Natural killer cell (primary cell): ENCODE data around the gene SSC5D. TPM values are rescaled to one million over a fixed set of nuclear protein-coding genes. Genes with fewer than 3 reads are reported as not detected.

Source experiments
- ATAC-seq, 3 donors: fragments of 150-1000 bp in 2 of 3; fragments of 200-7000 bp in 1 of 3; cut with Tn5 transposase; 1 replicate in 1 of 3; 2 replicates in 2 of 3; pipeline ENCODE4 v1.10.0; 2021; ENCODE audit warnings: mild to moderate bottlenecking in 2 of 3, moderate library complexity in 2 of 3
- DNase-seq, 2 donors: peaks; one replicate each; pipeline versions ENCODE4 v3.0.0 to v3.0.0-alpha.2; 2013 to 2021; ENCODE audit warnings: mixed read lengths in 1 of 2
- H3K27ac ChIP-seq: one replicate; pipeline ENCODE4 v1.5.1; 2013; ENCODE audit warnings: mild to moderate bottlenecking, low read length
- H3K27me3 ChIP-seq: one replicate; pipeline ENCODE4 v1.6.1; 2013; ENCODE audit warnings: low read length; ENCODE audit not compliant: control insufficient read depth, insufficient read depth
- H3K36me3 ChIP-seq: one replicate; pipeline ENCODE4 v1.6.1; 2013; ENCODE audit warnings: low read length; ENCODE audit not compliant: control insufficient read depth, insufficient read depth
- H3K4me1 ChIP-seq: one replicate; pipeline ENCODE4 v1.6.1; 2013; ENCODE audit warnings: low read length; ENCODE audit not compliant: control insufficient read depth, insufficient read depth
- H3K4me3 ChIP-seq: one replicate; pipeline ENCODE4 v1.5.1; 2013; ENCODE audit warnings: low read length
- H3K9me3 ChIP-seq: one replicate; pipeline ENCODE4 v1.6.1; 2013; ENCODE audit warnings: low read length; ENCODE audit not compliant: control insufficient read depth, insufficient read depth
- H3K27ac Mint-ChIP-seq, 2 donors: one replicate each; pipeline ENCODE4 v1.8.0; 2022; ENCODE audit warnings: mild to moderate bottlenecking in 2 of 2, mixed read lengths in 2 of 2, moderate library complexity in 1 of 2
- H3K27me3 Mint-ChIP-seq, 2 donors: one replicate each; pipeline ENCODE4 v1.8.0; 2022; ENCODE audit warnings: low read depth in 2 of 2, mixed read lengths in 2 of 2
- H3K36me3 Mint-ChIP-seq: one replicate; pipeline ENCODE4 v1.8.0; 2022; ENCODE audit warnings: mixed read lengths
- H3K4me1 Mint-ChIP-seq, 2 donors: one replicate each; pipeline ENCODE4 v1.8.0; 2022; ENCODE audit warnings: mixed read lengths in 2 of 2
- H3K4me3 Mint-ChIP-seq: one replicate; pipeline ENCODE4 v1.8.0; 2022; ENCODE audit warnings: mild to moderate bottlenecking, moderate library complexity, mixed read lengths
- H3K9me3 Mint-ChIP-seq, 2 donors: one replicate each; pipeline ENCODE4 v1.8.0; 2022; ENCODE audit warnings: mixed read lengths in 2 of 2
- CTCF ChIP-seq: fragments of 200-600 bp; IDR thresholded peaks from one replicate; pipeline ENCODE4 v1.8.0; 2022; ENCODE audit warnings: antibody characterized with exemption
- WGBS: methylation state at CpG from one replicate; pipeline ENCODE4 v1.1.7; 2013; ENCODE audit warnings: missing lambda C conversion rate; ENCODE audit not compliant: insufficient coverage; 5-methylcytosine and 5-hydroxymethylcytosine counted together
- intact Hi-C: fragments of 100-400 bp; cut with micrococcal nuclease; formaldehyde crosslinking; loops from one replicate; pipeline ENCODE4 v1.14.2; 2022
- total RNA-seq, 4 donors: library from RNA; stranded (reverse); fragments of 120-200 nt in 1 of 4; gene quantifications; one replicate each; pipeline versions ENCODE4 v1.2.3 to v1.2.4, GENCODE V29; 2013 to 2022

SSC5D gene
- total RNA-seq, 3 donors from 2014 or later (not counting 1 experiment from before 2014, with no cell fraction given): 0.11 to 0.68 (median 0.58) TPM

GRCh38 chr19:55563261-55563690 is 75.0 kb downstream of the SSC5D start:
- Mint-ChIP-seq H3K27me3 (peaks cover 0 to 15% of the 10 kb centered on the region in 2 donors), H3K4me1 (no peaks in the 10 kb centered on the region), H3K27ac (no peak overlapping the region), H3K4me3 (no peak overlapping the region), H3K36me3 (no peaks in the 10 kb centered on the region), H3K9me3 (no peaks in the 10 kb centered on the region)
- intact Hi-C loops: no loop called here
- Histone ChIP-seq H3K36me3 (no peaks in the 10 kb centered on the region), H3K9me3 (peaks cover 8% of the 10 kb centered on the region), H3K27ac (no peak overlapping the region), H3K4me3 (no peak overlapping the region), H3K27me3 (peaks cover 2% of the 10 kb centered on the region), H3K4me1 (no peaks in the 10 kb centered on the region)
- WGBS: 85% methylated on average over 12 of the region's 12 CpGs
- ATAC-seq (no peak), DNase-seq (no peak)
- TF ChIP-seq CTCF: no peak

- WGBS: 68% methylated on average over 9 of the region's 9 CpGs
- no peak for TF ChIP-seq CTCF
- Mint-ChIP-seq H3K27me3 (peaks cover 0 to 12% of the 10 kb centered on the region in 2 donors), H3K36me3 (no peaks in the 10 kb centered on the region), H3K27ac (no peak overlapping the region), H3K4me3 (no peak overlapping the region), H3K9me3 (no peaks in the 10 kb centered on the region), H3K4me1 (no peaks in the 10 kb centered on the region)
- Histone ChIP-seq H3K27ac (no peak overlapping the region), H3K4me1 (no peaks in the 10 kb centered on the region), H3K9me3 (no peaks in the 10 kb centered on the region), H3K36me3 (no peaks in the 10 kb centered on the region), H3K4me3 (no peak overlapping the region), H3K27me3 (peaks cover 2% of the 10 kb centered on the region)
- DNase-seq (no peak), ATAC-seq (no peak)
- intact Hi-C loops: no loop called here
Measured at GRCh38 chr19:55566823-55567222, 78.6 kb downstream of the SSC5D start.

GRCh38 chr19:55567708-55568328 is 79.6 kb downstream of the SSC5D start:
- intact Hi-C loops: no loop called here
- Mint-ChIP-seq H3K4me3 (no peak overlapping the region), H3K9me3 (no peaks in the 10 kb centered on the region), H3K27ac (no peak overlapping the region), H3K36me3 (no peaks in the 10 kb centered on the region), H3K27me3 (peaks cover 0 to 12% of the 10 kb centered on the region in 2 donors), H3K4me1 (no peaks in the 10 kb centered on the region)
- Histone ChIP-seq H3K4me1 (no peaks in the 10 kb centered on the region), H3K9me3 (no peaks in the 10 kb centered on the region), H3K4me3 (no peak overlapping the region), H3K27ac (no peak overlapping the region), H3K36me3 (no peaks in the 10 kb centered on the region), H3K27me3 (peaks cover 2% of the 10 kb centered on the region)
- no peak for ATAC-seq
- no peak for DNase-seq
- TF ChIP-seq CTCF: no peak

Other genes with a start within 250 kb of the SSC5D start
- 100 to 1,000 TPM; 252 to 275 (median 260) TPM for gene PPP6R1, start 229.4 kb upstream of the SSC5D start, total RNA-seq
- gene HSPBP1, start 208.3 kb upstream of the SSC5D start, total RNA-seq: 10 to 100 TPM; 17.1 to 19.5 (median 18.5) TPM
- gene BRSK1, start 204.4 kb upstream of the SSC5D start, total RNA-seq: 1 to 10 TPM; 6.0 to 9.8 (median 6.5) TPM
- gene TMEM150B, start 163.1 kb upstream of the SSC5D start, total RNA-seq: 1 to 10 TPM in 1 of 3 donors, under 1 TPM in 1, not detected in 1; 0.87 to 2.1 TPM
- gene KMT5C, start 148.6 kb upstream of the SSC5D start, total RNA-seq: 100 to 1,000 TPM in 1 of 3 donors, 10 to 100 TPM in 2; 44.5 to 147 (median 46.8) TPM
- 1 to 10 TPM in 1 of 3 donors, under 1 TPM in 1, not detected in 1; 0.26 to 6.5 TPM for gene COX6B2, start 133.7 kb upstream of the SSC5D start, total RNA-seq
- not detected for gene GARIN5B, start 125.2 kb upstream of the SSC5D start, total RNA-seq
- under 1 TPM; 0.14 to 0.35 (median 0.27) TPM for gene IL11, start 118.0 kb upstream of the SSC5D start, total RNA-seq
- not detected for gene TMEM190, start 111.6 kb upstream of the SSC5D start, total RNA-seq
- 1 to 10 TPM; 2.9 to 5.1 (median 4.0) TPM for gene TMEM238, start 104.1 kb upstream of the SSC5D start, total RNA-seq
- gene RPL28, start 102.5 kb upstream of the SSC5D start, total RNA-seq: 1,000 to 10,000 TPM; 1,373 to 1,704 (median 1,679) TPM
- 100 to 1,000 TPM in 1 of 3 donors, 10 to 100 TPM in 2; 60.2 to 107 (median 63.9) TPM for gene UBE2S, start 80.6 kb upstream of the SSC5D start, total RNA-seq
- not detected for gene SHISA7, start 45.1 kb upstream of the SSC5D start, total RNA-seq
- gene ISOC2, start 26.8 kb upstream of the SSC5D start, total RNA-seq: 10 to 100 TPM in 1 of 3 donors, 1 to 10 TPM in 2; 7.2 to 12.4 (median 9.5) TPM
- not detected for gene C19orf85, start 23.7 kb upstream of the SSC5D start, total RNA-seq
- gene ZNF628, start 11.8 kb upstream of the SSC5D start, total RNA-seq: 10 to 100 TPM; 20.8 to 28.7 (median 24.1) TPM
- gene NAT14, start 3.2 kb upstream of the SSC5D start, total RNA-seq: 10 to 100 TPM in 1 of 3 donors, 1 to 10 TPM in 2; 8.7 to 12.5 (median 8.8) TPM
- gene SBK2, start 48.7 kb downstream of the SSC5D start, total RNA-seq: not detected
- not detected for gene SBK3, start 57.1 kb downstream of the SSC5D start, total RNA-seq
- 10 to 100 TPM in 1 of 3 donors, 1 to 10 TPM in 2; 8.3 to 11.2 (median 9.5) TPM for gene ZNF579, start 92.4 kb downstream of the SSC5D start, total RNA-seq
- 10 to 100 TPM in 2 of 3 donors, 1 to 10 TPM in 1; 8.5 to 18.2 (median 10.3) TPM for gene FIZ1, start 111.1 kb downstream of the SSC5D start, total RNA-seq
- 10 to 100 TPM in 2 of 3 donors, 1 to 10 TPM in 1; 9.2 to 12.6 (median 12.5) TPM for gene ZNF524, start 111.9 kb downstream of the SSC5D start, total RNA-seq
- 10 to 100 TPM; 18.5 to 22.1 (median 20.9) TPM for gene ZNF865, start 117.2 kb downstream of the SSC5D start, total RNA-seq
- 1 to 10 TPM; 6.4 to 7.9 (median 7.1) TPM for gene ZNF784, start 136.1 kb downstream of the SSC5D start, total RNA-seq
- gene ZNF580, start 152.6 kb downstream of the SSC5D start, total RNA-seq: 10 to 100 TPM; 38.0 to 46.0 (median 40.0) TPM
- 10 to 100 TPM; 15.4 to 21.9 (median 19.0) TPM for gene ZNF581, start 155.2 kb downstream of the SSC5D start, total RNA-seq
- gene CCDC106, start 159.8 kb downstream of the SSC5D start, total RNA-seq: 1 to 10 TPM; 2.0 to 3.2 (median 3.2) TPM
- gene U2AF2, start 166.6 kb downstream of the SSC5D start, total RNA-seq: 100 to 1,000 TPM; 304 to 322 (median 321) TPM
- 10 to 100 TPM; 47.6 to 56.4 (median 51.8) TPM for gene EPN1, start 186.8 kb downstream of the SSC5D start, total RNA-seq
- not detected for gene NLRP9, start 250.0 kb downstream of the SSC5D start, total RNA-seq